Activated gamma-delta T cell treated with anti-CD3 and anti-CD28 coated beads, Interleukin-2, amount 50 U/mL, for 16 hours (primary cell): Measurements from ENCODE around the gene ILDR2.

Experiments
- DNase-seq: peaks from one replicate; pipeline ENCODE4 v3.0.0-alpha.2; 2020; ENCODE audit warnings: low read depth

ILDR2 gene

GRCh38 chr1:166975361-166976129 is at the start of gene ILDR2:
ILDR2 (minus strand) TSS chr1:166975540; CDS start chr1:166975268, 272 bp downstream.
- peak; percentile 32 for DNase-seq

GRCh38 chr1:167022384-167022783 is 47.0 kb upstream of the ILDR2 start:
- no peak for DNase-seq

GRCh38 chr1:167016100-167016750 is 40.9 kb upstream of the ILDR2 start:
- DNase-seq: no peak

- DNase-seq: no peak
Observed at GRCh38 chr1:167013108-167013929, 38.0 kb upstream of the ILDR2 start.

- DNase-seq: no peak
Observed at GRCh38 chr1:167012570-167012969, 37.2 kb upstream of the ILDR2 start.

- DNase-seq: no peak
Observed at GRCh38 chr1:167011560-167012191, 36.3 kb upstream of the ILDR2 start.

- no peak for DNase-seq
Observed at GRCh38 chr1:167003711-167004110, 28.4 kb upstream of the ILDR2 start.

GRCh38 chr1:167002354-167002753 is 27.0 kb upstream of the ILDR2 start:
- no peak for DNase-seq

GRCh38 chr1:167000546-167000945 is 25.2 kb upstream of the ILDR2 start:
- DNase-seq: no peak

- DNase-seq: no peak
Observed at GRCh38 chr1:166999500-167000055, 24.2 kb upstream of the ILDR2 start.

- no peak for DNase-seq
Observed at GRCh38 chr1:166999075-166999474, 23.7 kb upstream of the ILDR2 start.

GRCh38 chr1:166988974-166989515 is 13.7 kb upstream of the ILDR2 start, which contains the start of gene MAEL:
MAEL (plus strand) TSS chr1:166989280; CDS start chr1:166989353, 73 bp downstream.
- no peak for DNase-seq

- DNase-seq: no peak
Observed at GRCh38 chr1:166981589-166981988, 6.2 kb upstream of the ILDR2 start.

- no peak for DNase-seq
Observed at GRCh38 chr1:166980818-166981217, 5.5 kb upstream of the ILDR2 start.

GRCh38 chr1:166980383-166980782 is 5.0 kb upstream of the ILDR2 start:
- no peak for DNase-seq

- DNase-seq: no peak
Observed at GRCh38 chr1:166978821-166979220, 3.5 kb upstream of the ILDR2 start.

- no peak for DNase-seq
Observed at GRCh38 chr1:166977951-166978350, 2.6 kb upstream of the ILDR2 start.

GRCh38 chr1:166974647-166975345 is 544 bp downstream of the ILDR2 start:
- DNase-seq: peak; percentile 13

GRCh38 chr1:166972826-166973225 is 2.5 kb downstream of the ILDR2 start:
- DNase-seq: no peak

- DNase-seq: no peak
Observed at GRCh38 chr1:166972193-166972592, 3.1 kb downstream of the ILDR2 start.

GRCh38 chr1:166971252-166971651 is 4.1 kb downstream of the ILDR2 start:
- DNase-seq: no peak
